IMR-90 (cell line): Measurements from ENCODE around the gene OOSP3. TPM values are rescaled to one million over a fixed set of nuclear protein-coding genes. Genes with fewer than 3 reads are reported as not detected.

Source experiments
- ATAC-seq: fragments of 200-7000 bp; cut with Tn5 transposase; 2 replicates; pipeline ENCODE4 v1.9.1; 2020; ENCODE audit warnings: low read depth, mild to moderate bottlenecking, moderate library complexity
- BruUV-seq: library from RNA; stranded (reverse); fragments of 400-500 nt; replicated peaks from 2 replicates; lab custom pipeline; 2021; lab: Mats Ljungman, UMichigan
- CTCF ChIA-PET: fragments of 300-600 bp; formaldehyde crosslinking; extraction: SDS; loops from one replicate; lab custom pipeline; 2021; ENCODE audit warnings: antibody characterized with exemption; lab: Yijun Ruan, JAX
- POLR2A ChIA-PET: fragments of 300-600 bp; sonication (Branson Sonifier 250); formaldehyde crosslinking; loops from one replicate; lab custom pipeline; 2022; ENCODE audit warnings: antibody characterized with exemption; ENCODE audit not compliant: unreplicated experiment; lab: Charles Lee
- DNase-seq: peaks from one replicate; pipeline ENCODE4 v3.0.0; 2013
- H2AFZ ChIP-seq: replicated peaks from 2 replicates; pipeline ENCODE3; 2013; ENCODE audit warnings: low read length, mild to moderate bottlenecking; ENCODE audit not compliant: poor library complexity
- H2AK5ac ChIP-seq: 2 replicates; pipeline ENCODE4 v1.6.1; 2013; ENCODE audit warnings: low read depth, low read length, inconsistent platforms
- H2AK9ac ChIP-seq: replicated peaks from 2 replicates; pipeline ENCODE3; 2013; ENCODE audit warnings: mild to moderate bottlenecking, low read depth, low read length, moderate library complexity; ENCODE audit not compliant: poor library complexity
- H2BK120ac ChIP-seq: 2 replicates; pipeline ENCODE4 v1.6.1; 2013; ENCODE audit warnings: low read depth, low read length, inconsistent platforms
- H2BK15ac ChIP-seq: 3 replicates; pipeline ENCODE4 v1.6.1; 2013; ENCODE audit warnings: low read depth, low read length, inconsistent platforms
- H2BK20ac ChIP-seq: 2 replicates; pipeline ENCODE4 v1.6.1; 2013; ENCODE audit warnings: low read depth, mild to moderate bottlenecking, inconsistent platforms, low read length, moderate library complexity
- H2BK5ac ChIP-seq: 2 replicates; pipeline ENCODE4 v1.6.1; 2013; ENCODE audit warnings: mild to moderate bottlenecking, low read depth, low read length, inconsistent platforms; ENCODE audit not compliant: poor library complexity, severe bottlenecking
- H3K14ac ChIP-seq: replicated peaks from 2 replicates; pipeline ENCODE4 v1.6.1; 2013; ENCODE audit warnings: low read depth, low read length, inconsistent platforms
- H3K18ac ChIP-seq: 2 replicates; pipeline ENCODE4 v1.6.1; 2013; ENCODE audit warnings: low read depth, low read length, control low read depth
- H3K23ac ChIP-seq: 2 replicates; pipeline ENCODE4 v1.6.1; 2013; ENCODE audit warnings: low read depth, low read length, inconsistent platforms
- H3K27ac ChIP-seq: 2 replicates; pipeline ENCODE4 v1.5.1; 2013; ENCODE audit warnings: mild to moderate bottlenecking, control low read depth, low read length; ENCODE audit not compliant: insufficient read depth
- H3K27me3 ChIP-seq: 2 replicates; pipeline ENCODE4 v1.6.1; 2013; ENCODE audit warnings: low read length; ENCODE audit not compliant: control insufficient read depth, insufficient read depth
- H3K36me3 ChIP-seq: 2 replicates; pipeline ENCODE4 v1.6.1; 2013; ENCODE audit warnings: low read length, mixed read lengths; ENCODE audit not compliant: control insufficient read depth, insufficient read depth
- H3K4ac ChIP-seq: 2 replicates; pipeline ENCODE4 v1.6.1; 2013; ENCODE audit warnings: low read depth, low read length, inconsistent platforms
- H3K4me1 ChIP-seq: 2 replicates; pipeline ENCODE4 v1.6.1; 2013; ENCODE audit warnings: low read length, mixed read lengths; ENCODE audit not compliant: control insufficient read depth, insufficient read depth
- H3K4me2 ChIP-seq: 2 replicates; pipeline ENCODE4 v1.6.1; 2013; ENCODE audit warnings: low read depth, mild to moderate bottlenecking, control low read depth, low read length, moderate library complexity
- H3K4me3 ChIP-seq: 2 replicates; pipeline ENCODE4 v1.5.1; 2013; ENCODE audit warnings: low read depth, mild to moderate bottlenecking, control low read depth, low read length, moderate library complexity; ENCODE audit not compliant: insufficient read depth
- H3K56ac ChIP-seq: 2 replicates; pipeline ENCODE4 v1.6.1; 2013; ENCODE audit warnings: low read length, inconsistent platforms; ENCODE audit not compliant: insufficient read depth; ENCODE audit errors: extremely low read depth
- H3K79me1 ChIP-seq, 2 experiments: 2 replicates each; pipeline ENCODE4 v1.6.1; 2013; ENCODE audit warnings: low read length in 2 of 2, inconsistent platforms in 1 of 2, low read depth in 1 of 2
- H3K9ac ChIP-seq: 2 replicates; pipeline ENCODE4 v1.6.1; 2013; ENCODE audit warnings: low read depth, low read length, control low read depth
- H3K9me1 ChIP-seq: 2 replicates; pipeline ENCODE4 v1.6.1; 2013; ENCODE audit warnings: low read length, inconsistent platforms; ENCODE audit not compliant: insufficient read depth
- H3K9me3 ChIP-seq: 2 replicates; pipeline ENCODE4 v1.6.1; 2013; ENCODE audit warnings: low read length; ENCODE audit not compliant: control insufficient read depth, insufficient read depth
- H4K20me1 ChIP-seq: 2 replicates; pipeline ENCODE4 v1.6.1; 2013; ENCODE audit warnings: low read length, inconsistent platforms; ENCODE audit not compliant: insufficient read depth
- H4K5ac ChIP-seq: 2 replicates; pipeline ENCODE4 v1.6.1; 2013; ENCODE audit warnings: mild to moderate bottlenecking, low read depth, low read length, control low read depth
- H4K8ac ChIP-seq, 2 experiments: 2 replicates each; pipeline ENCODE4 v1.6.1; 2013; ENCODE audit warnings: low read depth in 2 of 2, low read length in 2 of 2, control low read depth in 1 of 2, inconsistent platforms in 1 of 2
- H4K91ac ChIP-seq: 2 replicates; pipeline ENCODE4 v1.6.1; 2013; ENCODE audit warnings: low read depth, low read length, inconsistent platforms; ENCODE audit not compliant: insufficient read depth
- CEBPB ChIP-seq: IDR thresholded peaks from 2 replicates; pipeline ENCODE4 v1.6.1; 2012; ENCODE audit warnings: low read depth, low read length, improper control_type of control experiment
- MAFK ChIP-seq: IDR thresholded peaks from 2 replicates; pipeline ENCODE4 v1.6.1; 2012; ENCODE audit warnings: low read depth, low read length, improper control_type of control experiment
- RFX5 ChIP-seq: IDR thresholded peaks from 2 replicates; pipeline ENCODE4 v1.8.0; 2012; ENCODE audit warnings: low read depth, mild to moderate bottlenecking, low read length, moderate library complexity
- SMC3 ChIP-seq: fragments of 150-350 bp; IDR thresholded peaks from 2 replicates; pipeline ENCODE4 v1.6.1; 2016; ENCODE audit warnings: low read depth, mild to moderate bottlenecking, antibody characterized with exemption, low read length, moderate library complexity
- WGBS, 2 experiments: methylation state at CpG; one replicate each; pipeline versions ENCODE4 v1.1.5 to v1.1.7; 2013; ENCODE audit warnings: missing lambda C conversion rate in 2 of 2; ENCODE audit not compliant: insufficient read length in 1 of 2; ENCODE audit errors: extremely low coverage in 2 of 2; 5-methylcytosine and 5-hydroxymethylcytosine counted together
- dilution Hi-C: fragments of 300-500 bp; cut with HindIII; formaldehyde crosslinking; loops from one replicate; pipeline ENCODE4 v1.14.3; 2018; ENCODE audit warnings: low sequenced_read_pairs; ENCODE audit not compliant: unreplicated experiment
- in situ Hi-C: fragments of 300-500 bp; cut with MboI; formaldehyde crosslinking; loops from 3 replicates; pipeline ENCODE4 v1.14.3; 2019; ENCODE audit warnings: low sequenced_read_pairs, inconsistent platforms, mixed read lengths
- intact Hi-C: fragments of 100-400 bp; cut with micrococcal nuclease; formaldehyde crosslinking; loops from 2 replicates; pipeline ENCODE4 v1.10.0; 2022
- polyA plus RNA-seq, 3 experiments: library from polyadenylated mRNA; depleted of rRNA; stranded (reverse); fragments of >200 nt; gene quantifications; 2 replicates each; pipeline ENCODE4 v1.2.3, GENCODE V29; 2012; ENCODE audit warnings: low replicate concordance in 1 of 3
- total RNA-seq: library from RNA; depleted of rRNA; stranded (reverse); fragments of >200 nt; gene quantifications from 2 replicates; pipeline ENCODE4 v1.2.3, GENCODE V29; 2012

OOSP3 gene
- total and polyA plus RNA-seq, 2 of the 4 experiments (the other 2 are of a cell fraction): not detected

GRCh38 chr11:59879567-59879966, 985 bp downstream of the OOSP3 start:
- Histone ChIP-seq H3K23ac (no peak overlapping the region), H4K20me1 (no peaks in the 10 kb centered on the region), H2AK9ac (no peak overlapping the region), H3K27ac (no peak overlapping the region), H3K4me3 (no peak overlapping the region), H3K9ac (no peak overlapping the region), H4K5ac (no peak overlapping the region), H3K14ac (no peak overlapping the region), H2BK5ac (no peak overlapping the region), H3K56ac (no peak overlapping the region), H3K4ac (no peak overlapping the region), H3K18ac (no peak overlapping the region), H2AK5ac (no peak overlapping the region), H2BK120ac (no peak overlapping the region), H3K4me1 (no peaks in the 10 kb centered on the region), H3K4me2 (no peak overlapping the region), H4K8ac (no peak overlapping the region), H3K79me1 (no peaks in the 10 kb centered on the region), H3K9me1 (no peaks in the 10 kb centered on the region), H2BK20ac (no peak overlapping the region), H3K9me3 (no peaks in the 10 kb centered on the region), H3K27me3 (no peaks in the 10 kb centered on the region), H2BK15ac (no peak overlapping the region), H4K91ac (no peak overlapping the region), H3K36me3 (no peaks in the 10 kb centered on the region), H2AFZ (no peak overlapping the region)
- in situ Hi-C loops (no loop called here), intact Hi-C loops (no loop called here), dilution Hi-C loops (no loop called here)
- ChIA-PET POLR2A (no interaction called here), CTCF (no interaction called here)
- WGBS, 2 experiments: no CpG with 5 or more reads among the region's 1 CpG
- ATAC-seq (no peak), DNase-seq (no peak)
- no peak for TF ChIP-seq CEBPB
- TF ChIP-seq SMC3: no peak
- TF ChIP-seq MAFK: no peak
- no peak for TF ChIP-seq RFX5
- BruUV-seq: no TSS peak
